SJCRH30 (cell line): ENCODE measurements around the gene CRABP1. TPM values are rescaled to one million over a fixed set of nuclear protein-coding genes. Genes with fewer than 3 reads are reported as not detected.
A peak's percentile ranks its signal among the peaks of the same experiment; 100 is the strongest.

ENCODE experiments used
- DNase-seq, 2 experiments: peaks; one replicate each; pipeline ENCODE4 v3.0.0-alpha.2; 2015 to 2020
- H3K27ac ChIP-seq: fragments of 250-450 bp; sonication (Bioruptor Pico); 2 replicates; pipeline ENCODE4 v1.5.1; 2020; ENCODE audit warnings: mild to moderate bottlenecking, moderate library complexity
- H3K27me3 ChIP-seq: fragments of 250-450 bp; sonication (Bioruptor Pico); 2 replicates; pipeline ENCODE4 v1.5.1; 2020; ENCODE audit warnings: mild to moderate bottlenecking, moderate library complexity
- H3K36me3 ChIP-seq: fragments of 250-450 bp; sonication (Bioruptor Pico); 2 replicates; pipeline ENCODE4 v1.5.1; 2020; ENCODE audit warnings: mild to moderate bottlenecking, moderate library complexity
- H3K4me1 ChIP-seq: fragments of 250-450 bp; sonication (Bioruptor Pico); 2 replicates; pipeline ENCODE4 v1.5.1; 2020; ENCODE audit warnings: mild to moderate bottlenecking, moderate library complexity
- H3K4me3 ChIP-seq: fragments of 250-450 bp; sonication (Bioruptor Pico); 2 replicates; pipeline ENCODE4 v1.5.1; 2020; ENCODE audit warnings: mild to moderate bottlenecking, moderate library complexity
- H3K9me3 ChIP-seq: fragments of 250-450 bp; sonication (Bioruptor Pico); replicated peaks from 2 replicates; pipeline ENCODE4 v1.5.1; 2020; ENCODE audit warnings: mild to moderate bottlenecking, moderate library complexity
- total RNA-seq: library from RNA; depleted of rRNA; stranded (reverse); fragments of >200 nt; shearing (Covaris generic); gene quantifications from 2 replicates; pipeline ENCODE4 v1.2.3, GENCODE V29; 2014

The CRABP1 gene
- total RNA-seq, 1 experiment from 2014 or later: not detected

DNA sequence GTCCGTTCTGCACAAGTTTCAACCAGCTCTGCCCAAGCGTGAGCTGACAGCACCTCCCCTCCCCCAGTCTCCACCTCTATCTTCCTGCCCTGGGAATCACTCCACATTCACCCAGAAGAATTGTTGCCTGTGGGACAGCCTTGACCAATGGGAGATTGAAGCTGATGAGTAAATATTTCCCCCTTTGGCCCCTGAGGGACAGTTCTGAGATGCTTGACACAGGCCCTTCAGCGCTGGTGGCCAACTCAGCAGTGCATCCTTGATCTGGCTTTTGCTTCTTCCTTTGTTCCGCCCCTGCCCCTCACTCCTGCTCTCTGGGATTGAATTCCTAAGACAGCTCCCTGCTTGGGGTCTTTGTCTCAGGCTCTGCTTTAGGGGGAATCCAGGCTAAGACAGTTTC lies 27.6 kb upstream of the CRABP1 start:
- Histone ChIP-seq H3K36me3 (no peaks in the 10 kb centered on the region), H3K4me1 (peaks cover 6% of the 10 kb centered on the region), H3K27ac (no peak overlapping the region), H3K9me3 (no peaks in the 10 kb centered on the region), H3K27me3 (peaks cover 3% of the 10 kb centered on the region; the same call in 1 of the 2 replicates), H3K4me3 (no peak overlapping the region)
- no peak for DNase-seq

GRCh38 chr15:78312957-78313356 lies 27.2 kb upstream of the CRABP1 start:
- Histone ChIP-seq H3K9me3 (no peaks in the 10 kb centered on the region), H3K27ac (no peak overlapping the region), H3K4me1 (peaks cover 6% of the 10 kb centered on the region), H3K4me3 (no peak overlapping the region), H3K36me3 (no peaks in the 10 kb centered on the region), H3K27me3 (peaks cover 3% of the 10 kb centered on the region; the same call in 1 of the 2 replicates)
- no peak for DNase-seq

DNA sequence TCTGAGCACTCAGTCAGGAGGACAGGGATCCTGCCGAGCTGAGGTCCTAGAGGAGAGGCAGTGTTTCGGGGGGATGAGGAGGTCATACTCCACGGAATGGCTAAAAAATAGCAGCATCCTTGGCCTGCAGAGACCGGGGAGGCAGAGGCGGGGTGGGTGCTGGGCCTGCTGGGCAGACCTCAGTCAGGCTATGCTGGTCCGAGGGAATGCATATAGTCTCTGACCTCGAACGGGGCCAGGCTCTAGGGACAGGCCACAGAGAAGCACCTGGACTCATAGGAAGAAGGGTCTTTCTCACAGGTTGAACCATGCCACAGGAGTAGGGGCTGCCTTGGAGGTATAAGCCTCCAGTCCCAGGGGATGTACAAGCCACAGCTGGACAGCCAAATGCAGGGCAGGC lies 26.8 kb upstream of the CRABP1 start:
- no peaks in the 10 kb centered on the region for H3K9me3 ChIP-seq
- H3K4me1 ChIP-seq: peaks cover 6% of the 10 kb centered on the region
- no peaks in the 10 kb centered on the region for H3K27me3 ChIP-seq
- no peak overlapping the region for H3K4me3 ChIP-seq
- no peaks in the 10 kb centered on the region for H3K36me3 ChIP-seq
- H3K27ac ChIP-seq: no peak overlapping the region
- no peak for DNase-seq

DNA sequence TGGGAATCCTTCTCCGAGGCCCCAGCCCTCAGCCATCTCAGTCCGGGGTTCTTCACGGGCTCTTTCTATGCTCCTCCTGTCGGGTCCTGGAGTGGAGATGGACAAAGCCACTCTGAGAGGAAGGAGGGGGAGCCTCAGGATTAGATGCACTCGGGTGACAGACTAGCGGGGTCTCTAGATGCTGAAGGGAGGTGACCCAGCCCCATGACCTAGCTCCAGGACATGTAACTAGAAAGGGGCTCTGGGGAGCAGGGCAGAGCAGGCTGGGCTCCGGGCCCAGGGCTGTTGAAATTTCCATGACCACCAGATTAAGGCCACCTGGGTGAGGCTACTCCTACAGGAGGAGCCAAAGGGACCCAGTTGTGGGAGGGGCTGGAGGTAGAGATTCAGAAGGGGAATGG lies 26.0 kb upstream of the CRABP1 start:
- Histone ChIP-seq H3K9me3 (no peaks in the 10 kb centered on the region), H3K27me3 (no peaks in the 10 kb centered on the region), H3K4me1 (peaks cover 6% of the 10 kb centered on the region), H3K4me3 (no peak overlapping the region), H3K27ac (no peak overlapping the region), H3K36me3 (no peaks in the 10 kb centered on the region)
- DNase-seq: no peak

DNA sequence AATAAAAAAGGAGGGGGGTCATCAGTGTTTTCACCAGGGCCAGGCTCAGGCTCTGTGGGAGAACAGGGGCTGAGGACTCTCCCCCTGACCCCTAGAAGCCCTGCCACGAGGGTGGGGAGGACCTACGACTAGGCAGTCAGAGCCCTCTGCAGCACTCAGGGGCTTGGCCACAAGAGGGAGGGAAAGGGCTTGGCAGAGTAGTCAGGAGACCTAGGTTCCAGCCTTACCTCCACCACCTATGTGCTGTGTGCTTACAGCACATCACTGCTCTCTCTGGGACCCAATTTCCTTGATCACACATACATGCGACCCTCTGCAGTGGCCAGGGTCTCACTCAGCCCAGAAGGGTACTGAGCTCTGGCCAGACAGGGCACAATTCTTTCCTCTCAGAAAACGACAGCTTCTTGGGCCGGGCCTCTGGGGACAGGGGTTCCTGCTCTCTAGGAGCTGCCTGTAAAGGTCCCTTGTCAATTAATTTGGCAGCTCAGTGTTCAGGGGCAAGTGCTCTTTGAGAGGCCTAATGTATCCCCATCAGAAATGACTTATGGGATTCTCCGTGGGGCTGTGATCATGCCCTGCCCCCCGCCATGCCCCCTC lies 24.4 kb upstream of the CRABP1 start:
- no peaks in the 10 kb centered on the region for H3K36me3 ChIP-seq
- peak overlapping the region; percentile 39 for H3K27ac ChIP-seq
- H3K4me1 ChIP-seq: peaks cover 6% of the 10 kb centered on the region
- H3K9me3 ChIP-seq: no peaks in the 10 kb centered on the region
- no peaks in the 10 kb centered on the region for H3K27me3 ChIP-seq
- no peak overlapping the region for H3K4me3 ChIP-seq
- no peak for DNase-seq

DNA sequence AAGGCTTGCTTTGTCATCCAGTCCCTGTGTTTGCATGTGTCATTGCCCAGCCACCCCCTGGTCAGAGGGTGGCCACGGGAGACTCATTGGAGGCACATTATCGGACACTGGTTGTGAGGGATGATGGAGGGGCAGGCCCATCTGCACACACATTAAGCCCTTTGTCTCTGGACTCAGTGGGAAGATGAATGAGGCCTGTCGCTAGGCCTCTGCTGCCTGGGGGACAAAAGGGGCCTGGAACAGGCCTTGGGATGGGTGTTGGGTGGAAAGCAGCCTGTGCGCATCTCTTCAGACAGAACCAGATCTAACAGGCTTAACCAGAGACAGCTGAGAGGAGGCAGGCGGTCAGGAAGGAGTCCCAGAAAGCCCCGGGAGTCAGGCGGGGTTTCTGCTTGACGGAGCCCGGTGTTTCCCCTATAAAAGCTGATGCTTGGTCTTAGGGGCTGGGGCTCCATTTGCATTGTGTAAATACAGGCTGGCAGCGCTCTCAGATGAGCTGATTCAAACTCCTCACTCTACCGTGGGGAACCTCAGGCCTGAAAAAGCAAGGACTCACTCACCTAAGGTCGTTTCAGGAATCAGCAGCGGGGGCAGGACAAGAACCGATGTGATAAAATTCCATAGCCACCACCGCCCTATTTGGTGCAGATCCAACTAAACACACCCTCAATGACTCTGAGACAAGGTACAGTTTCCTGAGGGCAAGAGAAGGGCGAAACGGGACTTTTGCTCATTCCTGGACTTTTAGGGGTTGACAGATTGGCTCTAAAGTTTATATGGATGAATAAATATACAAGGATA lies 23.7 kb upstream of the CRABP1 start:
- Histone ChIP-seq H3K4me1 (peaks cover 6% of the 10 kb centered on the region), H3K27me3 (no peaks in the 10 kb centered on the region), H3K9me3 (no peaks in the 10 kb centered on the region), H3K36me3 (no peaks in the 10 kb centered on the region), H3K4me3 (peak overlapping the region; percentile 21), H3K27ac (peak overlapping the region; percentile 39)
- DNase-seq: peak; percentile 71 to 77

DNA sequence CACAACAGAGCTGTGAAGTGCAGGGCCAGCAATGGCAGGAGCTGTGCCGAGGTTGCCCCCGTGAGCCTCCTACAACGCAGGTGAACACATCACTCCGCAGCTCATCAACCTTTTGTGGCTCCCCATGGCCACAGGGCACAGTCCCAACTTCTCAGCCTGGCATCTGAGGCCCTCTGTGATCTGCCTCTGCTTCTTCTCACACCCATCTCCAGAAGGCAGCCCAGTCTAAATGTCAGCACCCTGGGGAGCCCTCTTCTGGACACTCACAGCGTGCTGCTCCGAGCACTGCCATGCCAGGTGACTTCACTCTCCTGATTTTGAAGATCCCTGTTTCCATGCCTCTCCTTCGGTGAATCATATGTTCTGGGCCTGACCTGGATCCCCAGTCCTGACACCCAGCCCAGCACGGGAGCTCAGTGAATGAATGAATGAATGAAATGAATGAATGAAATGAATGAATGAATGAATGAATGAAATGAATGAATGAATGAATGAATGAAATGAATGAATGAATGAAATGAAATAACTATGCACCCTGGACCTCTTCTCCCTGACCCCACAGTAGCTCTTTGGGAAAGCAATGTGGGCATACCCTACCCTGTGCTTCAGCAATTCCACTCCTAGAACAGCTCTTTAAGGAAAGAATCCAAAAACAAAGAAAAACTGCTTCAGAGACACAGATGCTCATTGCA lies 22.9 kb upstream of the CRABP1 start:
- Histone ChIP-seq H3K9me3 (no peaks in the 10 kb centered on the region), H3K4me1 (peaks cover 13% of the 10 kb centered on the region), H3K4me3 (no peak overlapping the region; the same call in 1 of the 2 replicates), H3K36me3 (no peaks in the 10 kb centered on the region), H3K27me3 (no peaks in the 10 kb centered on the region), H3K27ac (no peak overlapping the region)
- no peak for DNase-seq

- Histone ChIP-seq H3K27ac (no peak overlapping the region), H3K4me1 (peaks cover 24% of the 10 kb centered on the region), H3K9me3 (no peaks in the 10 kb centered on the region), H3K27me3 (no peaks in the 10 kb centered on the region), H3K4me3 (no peak overlapping the region), H3K36me3 (no peaks in the 10 kb centered on the region)
- DNase-seq: no peak
These were observed 20.6 kb upstream of the CRABP1 start for GRCh38 chr15:78319588-78319987.

DNA sequence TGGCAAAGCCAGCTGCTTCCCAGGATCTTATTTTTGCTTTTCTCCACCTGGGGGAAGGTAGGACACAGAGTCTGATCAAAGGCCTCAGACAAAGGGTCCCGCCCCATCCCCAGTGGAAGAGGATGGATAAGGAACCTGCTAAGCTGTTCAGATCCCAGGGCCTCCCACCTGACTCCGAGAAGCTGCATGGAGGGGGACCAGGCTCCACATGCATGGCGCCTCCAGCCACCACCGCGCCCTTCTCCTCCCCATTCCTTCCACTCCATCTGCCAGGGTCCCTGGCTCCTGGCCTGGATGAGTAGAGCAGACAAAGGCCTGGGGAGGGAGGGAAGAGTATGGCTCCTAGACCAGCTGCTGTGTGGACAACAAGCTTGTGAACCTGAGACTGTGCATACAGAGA lies 20.0 kb upstream of the CRABP1 start:
- H3K9me3 ChIP-seq: no peaks in the 10 kb centered on the region
- no peaks in the 10 kb centered on the region for H3K27me3 ChIP-seq
- DNase-seq: no peak
- H3K36me3 ChIP-seq: no peaks in the 10 kb centered on the region
- no peak overlapping the region for H3K27ac ChIP-seq
- peaks cover 24% of the 10 kb centered on the region for H3K4me1 ChIP-seq
- no peak overlapping the region for H3K4me3 ChIP-seq

DNA sequence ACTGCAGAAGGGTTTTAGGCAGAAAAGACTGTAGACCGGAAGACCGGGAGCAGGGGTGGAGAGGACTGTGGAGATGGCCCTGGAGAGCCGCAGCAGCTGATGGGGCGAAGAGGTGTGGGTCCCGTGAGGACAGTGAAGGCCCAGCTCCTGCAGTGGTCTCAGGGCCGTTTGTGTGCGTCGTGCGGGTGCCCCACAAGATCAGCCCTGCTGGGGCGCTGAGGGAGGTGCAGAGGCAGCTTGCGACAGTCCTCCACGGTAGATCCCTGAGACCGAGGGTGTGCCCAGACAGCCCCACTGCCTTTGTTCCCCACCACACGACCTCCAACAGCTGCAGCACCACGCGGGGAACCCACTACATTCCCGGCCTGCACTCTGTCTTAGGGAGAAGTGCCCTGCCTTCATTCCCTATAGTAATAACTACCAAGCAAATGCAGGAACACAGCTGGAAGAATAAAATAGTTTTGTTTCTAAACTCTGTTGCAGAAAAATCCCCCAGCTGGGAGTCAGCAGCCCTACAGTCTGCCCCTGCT lies 19.0 kb upstream of the CRABP1 start:
- Histone ChIP-seq H3K4me3 (no peak overlapping the region), H3K36me3 (no peaks in the 10 kb centered on the region), H3K9me3 (no peaks in the 10 kb centered on the region), H3K27me3 (no peaks in the 10 kb centered on the region), H3K4me1 (peaks cover 20% of the 10 kb centered on the region), H3K27ac (no peak overlapping the region)
- DNase-seq: peak; percentile 51 to 58

GRCh38 chr15:78321786-78322185 lies 18.4 kb upstream of the CRABP1 start:
- peak overlapping the region; percentile 27; the same call in 1 of the 2 replicates for H3K27ac ChIP-seq
- DNase-seq: no peak
- no peak overlapping the region for H3K4me3 ChIP-seq
- H3K27me3 ChIP-seq: no peaks in the 10 kb centered on the region
- H3K4me1 ChIP-seq: peaks cover 18% of the 10 kb centered on the region
- H3K36me3 ChIP-seq: no peaks in the 10 kb centered on the region
- no peaks in the 10 kb centered on the region for H3K9me3 ChIP-seq

GRCh38 chr15:78322243-78322642 lies 17.9 kb upstream of the CRABP1 start:
- peak; percentile 36 for DNase-seq
- no peaks in the 10 kb centered on the region for H3K36me3 ChIP-seq
- no peaks in the 10 kb centered on the region for H3K9me3 ChIP-seq
- no peaks in the 10 kb centered on the region for H3K27me3 ChIP-seq
- peak overlapping the region; percentile 27; the same call in 1 of the 2 replicates for H3K27ac ChIP-seq
- H3K4me3 ChIP-seq: peak overlapping the region; percentile 8; the same call in 1 of the 2 replicates
- H3K4me1 ChIP-seq: peaks cover 18% of the 10 kb centered on the region

GRCh38 chr15:78322724-78323521 lies 17.2 kb upstream of the CRABP1 start:
- Histone ChIP-seq H3K27ac (peak overlapping the region; percentile 27; the same call in 1 of the 2 replicates), H3K4me3 (no peak overlapping the region; the same call in 1 of the 2 replicates), H3K27me3 (no peaks in the 10 kb centered on the region), H3K36me3 (no peaks in the 10 kb centered on the region), H3K9me3 (no peaks in the 10 kb centered on the region), H3K4me1 (peaks cover 18% of the 10 kb centered on the region)
- no peak for DNase-seq

GRCh38 chr15:78323693-78324092 lies 16.5 kb upstream of the CRABP1 start:
- no peak overlapping the region for H3K27ac ChIP-seq
- H3K4me1 ChIP-seq: peaks cover 18% of the 10 kb centered on the region
- H3K9me3 ChIP-seq: no peaks in the 10 kb centered on the region
- no peak for DNase-seq
- no peak overlapping the region for H3K4me3 ChIP-seq
- no peaks in the 10 kb centered on the region for H3K36me3 ChIP-seq
- H3K27me3 ChIP-seq: no peaks in the 10 kb centered on the region
